Uterus (tissue), 4 donors: Measurements from ENCODE around the gene OR52E5. TPM values are rescaled to one million over a fixed set of nuclear protein-coding genes. Genes with fewer than 3 reads are reported as not detected.

Experiments used
- DNase-seq, 2 donors: peaks; one replicate each; pipeline ENCODE4 v3.0.0-alpha.2; 2019 to 2020
- H3K27ac ChIP-seq, 2 donors: fragments of 200-600 bp; sonication (generic); 1 replicate in 1 of 2; 2 replicates in 1 of 2; pipeline ENCODE4 v1.5.1; 2016 to 2018
- H3K27me3 ChIP-seq, 2 donors: fragments of 200-600 bp; sonication (generic); one replicate each; pipeline ENCODE4 v1.5.1; 2018 to 2019; ENCODE audit warnings: control low read depth in 1 of 2
- H3K36me3 ChIP-seq, 2 donors: fragments of 200-600 bp; sonication (generic); one replicate each; pipeline ENCODE4 v1.5.1; 2019; ENCODE audit warnings: control low read depth in 1 of 2
- H3K4me1 ChIP-seq, 2 donors: fragments of 200-600 bp; sonication (generic); one replicate each; pipeline ENCODE4 v1.5.1; 2018 to 2019; ENCODE audit warnings: control low read depth in 1 of 2
- H3K4me3 ChIP-seq, 2 donors: fragments of 200-600 bp; sonication (generic); 1 replicate in 1 of 2; 2 replicates in 1 of 2; pipeline ENCODE4 v1.5.1; 2018 to 2019; ENCODE audit warnings: mild to moderate bottlenecking in 1 of 2
- H3K9me3 ChIP-seq, 2 donors: fragments of 200-600 bp; sonication (generic); one replicate each; pipeline ENCODE4 v1.5.1; 2019; ENCODE audit warnings: control low read depth in 1 of 2
- POLR2A ChIP-seq, 2 donors: fragments of 450-650 bp; IDR thresholded peaks; one replicate each; pipeline ENCODE4 v1.6.1; 2016; ENCODE audit warnings: antibody characterized with exemption in 2 of 2, mild to moderate bottlenecking in 1 of 2, moderate library complexity in 1 of 2
- intact Hi-C: fragments of 100-400 bp; cut with DNase I; formaldehyde crosslinking; loops from one replicate; pipeline ENCODE4 v1.15.1; 2023; ENCODE audit warnings: low total_unique reads
- total RNA-seq, 4 donors: library from RNA; depleted of rRNA in 3 of 4; stranded (reverse); fragments of >200 nt in 3 of 4; gene quantifications; one replicate each; pipeline versions ENCODE4 v1.1.0 to v1.2.4, GENCODE V29; 2014 to 2023
- TF ChIP-seq, protein P1 (sequence below), 4 experiments: fragments of 200-600 bp in 2 of 4; fragments of 450-650 bp in 2 of 4; sonication (generic) in 2 of 4; IDR thresholded peaks; one replicate each; pipeline ENCODE4 v1.5.1; 2016 to 2019; ENCODE audit warnings: antibody characterized with exemption in 4 of 4, mild to moderate bottlenecking in 2 of 4, moderate library complexity in 1 of 4
- donor health status: DM: yes; HTN: yes; CAD: no.

Gene OR52E5
- total RNA-seq, 4 donors from 2014 or later: not detected

DNA sequence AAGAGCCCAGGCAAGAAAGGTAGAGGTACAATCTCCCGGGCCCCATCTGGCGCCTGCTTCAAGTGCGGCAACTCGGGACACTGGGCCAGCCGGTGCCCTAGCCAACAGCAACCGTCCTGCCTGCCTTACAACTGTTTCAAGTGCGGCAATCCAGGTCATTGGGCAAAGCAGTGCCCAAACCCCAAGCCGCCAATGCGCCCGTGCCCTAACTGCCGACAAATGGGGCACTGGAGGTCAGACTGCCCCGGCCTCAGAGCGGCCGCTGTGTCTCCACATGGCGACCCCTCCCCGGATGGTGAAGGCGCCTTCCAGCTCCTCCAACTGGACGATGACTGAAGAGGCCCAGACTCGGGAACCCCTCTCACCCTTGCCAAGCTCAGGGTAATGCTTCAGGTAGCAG is 37.6 kb downstream of the OR52E5 start:
- Histone ChIP-seq H3K4me1 (no peaks in the 10 kb centered on the region), H3K36me3 (no peaks in the 10 kb centered on the region), H3K4me3 (no peak overlapping the region), H3K9me3 (no peaks in the 10 kb centered on the region), H3K27ac (no peak overlapping the region), H3K27me3 (no peaks in the 10 kb centered on the region)
- DNase-seq: no peak
- TF ChIP-seq, protein P1, sequence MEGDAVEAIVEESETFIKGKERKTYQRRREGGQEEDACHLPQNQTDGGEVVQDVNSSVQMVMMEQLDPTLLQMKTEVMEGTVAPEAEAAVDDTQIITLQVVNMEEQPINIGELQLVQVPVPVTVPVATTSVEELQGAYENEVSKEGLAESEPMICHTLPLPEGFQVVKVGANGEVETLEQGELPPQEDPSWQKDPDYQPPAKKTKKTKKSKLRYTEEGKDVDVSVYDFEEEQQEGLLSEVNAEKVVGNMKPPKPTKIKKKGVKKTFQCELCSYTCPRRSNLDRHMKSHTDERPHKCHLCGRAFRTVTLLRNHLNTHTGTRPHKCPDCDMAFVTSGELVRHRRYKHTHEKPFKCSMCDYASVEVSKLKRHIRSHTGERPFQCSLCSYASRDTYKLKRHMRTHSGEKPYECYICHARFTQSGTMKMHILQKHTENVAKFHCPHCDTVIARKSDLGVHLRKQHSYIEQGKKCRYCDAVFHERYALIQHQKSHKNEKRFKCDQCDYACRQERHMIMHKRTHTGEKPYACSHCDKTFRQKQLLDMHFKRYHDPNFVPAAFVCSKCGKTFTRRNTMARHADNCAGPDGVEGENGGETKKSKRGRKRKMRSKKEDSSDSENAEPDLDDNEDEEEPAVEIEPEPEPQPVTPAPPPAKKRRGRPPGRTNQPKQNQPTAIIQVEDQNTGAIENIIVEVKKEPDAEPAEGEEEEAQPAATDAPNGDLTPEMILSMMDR (IDR thresholded peaks at IDR 0.05): no peak
- TF ChIP-seq POLR2A (IDR thresholded peaks at IDR 0.05): no peak
- intact Hi-C loops: no loop called here

DNA sequence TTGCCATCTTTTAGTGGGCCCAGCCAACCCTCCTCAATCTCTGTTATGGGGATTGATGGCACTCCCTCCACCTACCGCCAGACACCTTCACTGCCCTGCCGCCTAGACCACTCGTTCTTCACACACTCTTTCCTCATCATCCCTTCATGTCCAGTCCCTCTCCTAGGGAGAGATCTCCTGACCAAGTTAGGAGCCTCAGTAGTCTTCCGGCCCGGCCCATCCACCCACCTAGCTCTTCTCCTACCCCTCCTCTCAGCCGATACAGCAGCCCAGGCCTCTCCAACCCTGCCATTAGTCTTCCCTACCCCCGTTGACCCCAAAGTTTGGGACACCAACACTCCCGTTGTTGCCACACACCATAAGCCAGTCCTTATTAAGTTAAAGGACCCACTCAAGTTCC is 38.1 kb downstream of the OR52E5 start:
- no peaks in the 10 kb centered on the region for H3K36me3 ChIP-seq
- no peaks in the 10 kb centered on the region for H3K4me1 ChIP-seq
- no peak for DNase-seq
- no peaks in the 10 kb centered on the region for H3K9me3 ChIP-seq
- H3K27me3 ChIP-seq: no peaks in the 10 kb centered on the region
- no peak for TF ChIP-seq POLR2A (IDR thresholded peaks at IDR 0.05)
- TF ChIP-seq, protein P1 (IDR thresholded peaks at IDR 0.05): no peak
- no peak overlapping the region for H3K27ac ChIP-seq
- intact Hi-C loops: no loop called here
- no peak overlapping the region for H3K4me3 ChIP-seq

DNA sequence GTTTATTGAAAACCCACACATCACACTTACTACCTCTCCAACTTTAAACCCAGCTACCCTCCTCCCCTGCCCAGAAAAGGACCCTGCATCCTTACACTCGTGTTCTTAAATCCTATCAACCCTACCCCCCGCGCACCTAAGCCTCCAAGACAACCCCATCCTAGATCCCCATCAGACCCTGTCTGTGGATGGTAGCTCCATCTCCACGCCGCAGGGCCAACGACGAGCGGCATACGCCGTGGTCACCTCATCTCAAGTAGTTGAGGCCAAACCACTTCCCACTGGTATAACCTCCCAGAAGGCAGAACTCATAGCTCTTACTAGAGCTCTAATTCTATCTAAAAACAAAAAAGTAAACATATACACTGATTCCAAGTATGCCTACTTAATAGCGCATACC is 39.7 kb downstream of the OR52E5 start:
- Histone ChIP-seq H3K9me3 (no peaks in the 10 kb centered on the region), H3K4me1 (no peaks in the 10 kb centered on the region), H3K27ac (no peak overlapping the region), H3K4me3 (no peak overlapping the region), H3K27me3 (no peaks in the 10 kb centered on the region), H3K36me3 (no peaks in the 10 kb centered on the region)
- intact Hi-C loops: no loop called here
- TF ChIP-seq POLR2A (IDR thresholded peaks at IDR 0.05): no peak
- TF ChIP-seq, protein P1 (IDR thresholded peaks at IDR 0.05): no peak
- no peak for DNase-seq

DNA sequence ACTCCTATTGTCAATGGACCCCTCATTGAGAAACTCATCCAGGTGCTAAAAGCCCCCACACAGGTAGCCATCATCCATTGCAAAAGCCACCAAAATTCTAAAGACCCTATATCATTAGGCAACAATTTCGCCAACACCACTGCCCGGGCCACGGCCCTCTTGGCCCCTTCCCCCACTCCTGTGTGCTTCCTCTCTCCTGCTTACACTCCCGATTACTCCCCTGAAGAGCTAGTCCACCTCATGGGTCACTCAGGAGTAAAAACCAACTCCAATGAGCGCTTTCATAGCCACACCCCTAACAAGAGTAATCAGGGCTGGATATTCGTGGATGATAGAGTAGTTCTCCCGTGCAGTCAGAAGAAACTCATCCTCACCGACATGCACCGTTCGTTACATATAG is 40.1 kb downstream of the OR52E5 start:
- TF ChIP-seq POLR2A (IDR thresholded peaks at IDR 0.05): no peak
- TF ChIP-seq, protein P1 (IDR thresholded peaks at IDR 0.05): no peak
- no peaks in the 10 kb centered on the region for H3K27me3 ChIP-seq
- DNase-seq: no peak
- no peak overlapping the region for H3K4me3 ChIP-seq
- no peaks in the 10 kb centered on the region for H3K9me3 ChIP-seq
- no peaks in the 10 kb centered on the region for H3K4me1 ChIP-seq
- H3K36me3 ChIP-seq: no peaks in the 10 kb centered on the region
- no peak overlapping the region for H3K27ac ChIP-seq
- intact Hi-C loops: no loop called here

DNA sequence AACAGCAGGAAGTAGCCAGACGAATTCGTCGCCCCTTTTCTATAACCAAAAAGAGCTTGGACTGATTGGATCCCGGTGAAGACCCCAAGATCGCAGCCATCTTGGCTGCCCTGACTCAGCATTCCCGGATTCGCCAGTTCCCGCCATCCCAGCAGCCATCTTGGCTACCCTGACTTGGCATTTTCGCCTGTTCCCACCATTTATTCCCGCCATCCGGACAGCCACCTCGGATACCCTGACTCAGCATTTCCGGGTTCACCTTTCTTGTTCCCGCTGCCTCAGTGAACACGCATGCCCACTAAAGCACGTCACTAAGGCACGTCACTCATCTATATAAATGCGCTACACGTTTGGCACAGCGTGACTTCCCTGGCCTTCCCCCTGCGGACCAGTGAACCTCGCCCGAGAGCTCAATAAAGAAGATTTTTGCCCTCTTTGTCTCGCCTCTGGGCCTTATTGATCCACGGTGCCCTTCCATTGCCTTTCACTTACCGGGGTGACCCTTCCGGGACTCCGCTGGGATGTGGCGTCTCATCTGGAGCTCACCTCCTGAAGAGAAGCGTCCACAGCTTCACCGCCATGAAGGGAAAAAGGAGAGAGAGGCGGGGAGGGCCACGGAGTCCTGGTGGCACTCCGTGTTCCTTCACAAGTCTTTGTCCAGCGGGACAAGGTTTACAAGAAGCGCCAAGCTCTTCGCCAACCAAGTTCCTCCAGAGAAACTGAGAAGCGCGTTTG is 45.0 kb downstream of the OR52E5 start:
- intact Hi-C loops: no loop called here
- H3K36me3 ChIP-seq: no peaks in the 10 kb centered on the region
- H3K27ac ChIP-seq: no peak overlapping the region
- H3K9me3 ChIP-seq: no peaks in the 10 kb centered on the region
- TF ChIP-seq POLR2A (IDR thresholded peaks at IDR 0.05): no peak
- TF ChIP-seq, protein P1 (IDR thresholded peaks at IDR 0.05): no peak
- DNase-seq: no peak
- H3K4me3 ChIP-seq: no peak overlapping the region
- no peaks in the 10 kb centered on the region for H3K27me3 ChIP-seq
- no peaks in the 10 kb centered on the region for H3K4me1 ChIP-seq
